Small intestine (tissue), 7 donors: ENCODE data around the gene NRP2. TPM values are rescaled to one million over a fixed set of nuclear protein-coding genes. Genes with fewer than 3 reads are reported as not detected.

Experiments
- DNase-seq, 2 donors: peaks; one replicate each; pipeline versions ENCODE4 v3.0.0 to v3.0.0-alpha.2; 2013
- FAIRE-seq: peaks from 2 replicates; lab custom pipeline; 2012; peaks lifted over from hg19 to GRCh38; lab: Jason Lieb, UNC
- H3K27ac ChIP-seq, 3 donors: one replicate each; pipeline ENCODE4 v1.5.1; 2013; ENCODE audit warnings: low read length in 2 of 3, mild to moderate bottlenecking in 2 of 3, control low read depth in 1 of 3, inconsistent platforms in 1 of 3, low read depth in 1 of 3, moderate library complexity in 1 of 3
- H3K27me3 ChIP-seq, 3 donors: one replicate each; pipeline ENCODE4 v1.6.1; 2013; ENCODE audit warnings: low read length in 3 of 3, inconsistent platforms in 1 of 3; ENCODE audit not compliant: control insufficient read depth in 3 of 3, insufficient read depth in 3 of 3
- H3K36me3 ChIP-seq, 3 donors: one replicate each; pipeline ENCODE4 v1.6.1; 2013; ENCODE audit warnings: low read length in 3 of 3, inconsistent platforms in 1 of 3, low read depth in 1 of 3, mild to moderate bottlenecking in 1 of 3, moderate library complexity in 1 of 3; ENCODE audit not compliant: control insufficient read depth in 3 of 3, insufficient read depth in 2 of 3
- H3K4me1 ChIP-seq, 3 donors: one replicate each; pipeline ENCODE4 v1.6.1; 2013; ENCODE audit warnings: low read length in 2 of 3, inconsistent platforms in 1 of 3, low read depth in 1 of 3, mild to moderate bottlenecking in 1 of 3, moderate library complexity in 1 of 3; ENCODE audit not compliant: control insufficient read depth in 3 of 3, insufficient read depth in 2 of 3
- H3K4me3 ChIP-seq, 3 donors: one replicate each; pipeline ENCODE4 v1.5.1; 2013; ENCODE audit warnings: low read length in 3 of 3, control low read depth in 1 of 3, inconsistent platforms in 1 of 3, low read depth in 1 of 3, mild to moderate bottlenecking in 1 of 3, moderate library complexity in 1 of 3
- H3K9me3 ChIP-seq, 2 donors: one replicate each; pipeline ENCODE4 v1.6.1; 2013; ENCODE audit warnings: low read depth in 1 of 2, low read length in 1 of 2; ENCODE audit not compliant: control insufficient read depth in 2 of 2, insufficient read depth in 1 of 2
- WGBS, 3 donors: extraction: QIAGEN DNeasy Blood & Tissue Kit; methylation state at CpG; one replicate each; pipeline ENCODE4 v1.1.7; 2013; 5-methylcytosine and 5-hydroxymethylcytosine counted together
- polyA plus RNA-seq, 4 donors: library from polyadenylated mRNA; stranded (reverse) in 3 of 4; unstranded in 1 of 4; fragments of 200-250 nt in 3 of 4; fragments of 120-200 nt in 1 of 4; gene quantifications; one replicate each; pipeline versions ENCODE4 v1.2.1 to v1.2.3, GENCODE V29; 2013
- donor health status: healthy with polysubstance abuse.
- donor health status: control.
- donor health status: control.
- donor health status: Bipolar disorder and iron deficiency.
- donor health status: healthy.

The NRP2 gene
- polyA plus RNA-seq, 4 donors: 0.81 to 9.6 (median 4.9) TPM

DNA sequence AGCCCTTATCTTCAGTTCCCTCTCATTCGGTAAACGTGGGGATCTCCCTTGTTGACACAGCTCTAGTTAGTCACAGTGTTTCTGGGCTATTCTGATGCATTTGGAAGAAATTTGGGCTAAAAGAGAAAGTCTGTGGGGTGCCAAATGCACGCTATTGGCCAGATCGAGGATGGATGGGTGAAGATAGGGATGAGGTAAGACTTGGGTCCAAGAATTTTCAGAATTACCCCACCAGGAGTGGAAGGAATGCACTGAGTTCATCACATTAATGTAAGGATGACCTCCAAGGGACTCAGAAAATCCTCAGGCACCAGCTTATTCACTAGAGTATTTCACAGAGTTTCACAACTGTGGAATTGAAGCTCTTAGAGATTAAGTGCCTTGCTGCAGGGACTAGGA lies 49.3 kb downstream of the NRP2 start:
- Histone ChIP-seq H3K4me1 (peaks cover 0 to 2% (median 0%) of the 10 kb centered on the region in 3 donors), H3K4me3 (no peak overlapping the region), H3K9me3 (no peaks in the 10 kb centered on the region), H3K36me3 (peaks cover 0 to 7% (median 0%) of the 10 kb centered on the region in 3 donors), H3K27me3 (no peaks in the 10 kb centered on the region), H3K27ac (no peak overlapping the region)
- DNase-seq: no peak
- WGBS, 3 donors: 57 to 69% (median 61%) methylated on average over 4 of the region's 4 CpGs
- FAIRE-seq: no peak

DNA sequence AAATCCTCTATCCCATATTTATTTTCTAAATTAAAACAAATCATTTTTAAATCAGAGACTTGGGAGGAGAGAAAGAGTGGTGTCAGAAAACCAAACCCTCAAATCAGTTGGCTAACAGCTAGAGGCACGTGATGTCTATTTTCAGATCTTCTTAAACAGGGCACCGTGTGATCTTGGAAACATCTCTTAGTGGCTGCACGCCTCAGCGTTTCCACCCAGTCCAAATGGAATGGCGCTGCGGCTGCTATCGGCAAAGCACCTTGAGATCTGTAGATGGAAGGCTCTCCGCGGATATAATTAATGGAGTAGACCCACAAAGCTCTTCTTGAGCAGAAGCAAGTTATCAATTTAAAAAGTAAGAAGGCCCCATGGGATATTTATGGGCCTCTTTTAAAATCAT lies 50.0 kb downstream of the NRP2 start:
- H3K4me3 ChIP-seq: no peak overlapping the region
- H3K36me3 ChIP-seq: peaks cover 0 to 7% (median 0%) of the 10 kb centered on the region in 3 donors
- DNase-seq: no peak
- H3K27me3 ChIP-seq: no peaks in the 10 kb centered on the region
- no peak overlapping the region for H3K27ac ChIP-seq
- H3K4me1 ChIP-seq: peaks cover 0 to 2% (median 0%) of the 10 kb centered on the region in 3 donors
- WGBS, 3 donors: 91 to 97% (median 94%) methylated on average over 9 of the region's 9 CpGs
- H3K9me3 ChIP-seq: no peaks in the 10 kb centered on the region
- FAIRE-seq: no peak

DNA sequence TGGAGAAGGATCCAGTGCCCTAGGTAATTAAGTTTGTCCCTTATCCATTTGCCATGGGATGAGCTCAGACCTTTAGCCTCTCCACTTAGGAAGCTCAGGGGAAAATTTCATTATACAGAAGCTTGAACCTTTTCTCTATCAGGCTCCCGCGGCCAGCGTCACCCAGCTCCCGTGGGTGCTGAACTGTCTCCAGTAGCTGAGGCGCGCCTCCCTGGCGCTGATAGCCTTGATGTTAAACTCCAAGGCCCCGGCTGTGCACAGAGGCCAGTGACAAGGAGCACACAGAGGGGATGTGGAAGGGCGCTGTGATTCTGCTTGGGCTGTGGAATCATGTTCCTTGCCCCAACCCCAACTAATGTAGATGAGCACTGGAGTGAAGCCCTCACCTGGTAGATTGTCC lies 50.8 kb downstream of the NRP2 start:
- H3K36me3 ChIP-seq: peaks cover 0 to 2% (median 0%) of the 10 kb centered on the region in 3 donors
- H3K4me3 ChIP-seq: no peak overlapping the region
- 83 to 92% (median 88%) methylated on average over 9 of the region's 9 CpGs for WGBS, 3 donors
- no peaks in the 10 kb centered on the region for H3K9me3 ChIP-seq
- peaks cover 0 to 2% (median 0%) of the 10 kb centered on the region in 3 donors for H3K4me1 ChIP-seq
- DNase-seq (no peak), FAIRE-seq (no peak)
- H3K27me3 ChIP-seq: no peaks in the 10 kb centered on the region
- H3K27ac ChIP-seq: no peak overlapping the region

- DNase-seq: no peak
- H3K9me3 ChIP-seq: no peaks in the 10 kb centered on the region
- H3K4me3 ChIP-seq: no peak overlapping the region
- no peak for FAIRE-seq
- WGBS, 3 donors: 81 to 92% (median 90%) methylated on average over 14 of the region's 14 CpGs
- peaks cover 0 to 6% (median 2%) of the 10 kb centered on the region in 3 donors for H3K4me1 ChIP-seq
- H3K36me3 ChIP-seq: peaks cover 0 to 2% (median 0%) of the 10 kb centered on the region in 3 donors
- H3K27me3 ChIP-seq: no peaks in the 10 kb centered on the region
- no peak overlapping the region for H3K27ac ChIP-seq
Observed at GRCh38 chr2:205733648-205734047, 51.3 kb downstream of the NRP2 start.

- peaks cover 2 to 7% (median 5%) of the 10 kb centered on the region in 3 donors for H3K4me1 ChIP-seq
- WGBS, 3 donors: 69 to 78% (median 74%) methylated on average over 6 of the region's 6 CpGs
- no peak overlapping the region for H3K4me3 ChIP-seq
- no peak overlapping the region for H3K27ac ChIP-seq
- no peaks in the 10 kb centered on the region for H3K27me3 ChIP-seq
- no peaks in the 10 kb centered on the region for H3K9me3 ChIP-seq
- no peaks in the 10 kb centered on the region for H3K36me3 ChIP-seq
- DNase-seq: no peak
- no peak for FAIRE-seq
Observed at GRCh38 chr2:205734436-205735037, 52.2 kb downstream of the NRP2 start.

- H3K4me1 ChIP-seq: peaks cover 2 to 7% (median 5%) of the 10 kb centered on the region in 3 donors
- peak in 1 of 2 donors; percentile 50 for DNase-seq
- peak overlapping the region in 1 of 3 donors; percentile 45 for H3K27ac ChIP-seq
- 67 to 71% (median 69%) methylated on average over 15 of the region's 15 CpGs for WGBS, 3 donors
- H3K36me3 ChIP-seq: peaks cover 0 to 10% (median 0%) of the 10 kb centered on the region in 3 donors
- no peak for FAIRE-seq
- H3K27me3 ChIP-seq: no peaks in the 10 kb centered on the region
- no peaks in the 10 kb centered on the region for H3K9me3 ChIP-seq
- no peak overlapping the region for H3K4me3 ChIP-seq
Observed at GRCh38 chr2:205738117-205738968, 56.0 kb downstream of the NRP2 start.

DNA sequence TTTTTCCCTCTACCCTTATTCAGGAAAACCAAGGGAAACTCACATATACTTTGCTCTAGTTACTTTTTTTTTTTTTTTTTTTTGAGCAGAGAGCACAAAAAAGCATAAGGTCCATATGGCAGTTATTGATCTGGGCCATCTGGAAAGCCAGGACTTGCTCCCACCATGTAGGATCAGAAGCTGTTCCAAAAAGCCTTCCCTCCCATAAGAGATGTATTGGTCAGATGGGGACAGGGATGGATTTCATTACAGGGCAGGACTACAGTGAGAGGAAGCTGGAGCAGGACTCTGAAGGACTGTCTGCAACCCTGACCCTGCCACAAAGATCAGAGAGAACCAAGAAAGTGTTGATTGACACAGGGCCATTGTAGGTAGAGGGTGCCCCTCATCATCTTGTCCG lies 57.3 kb downstream of the NRP2 start:
- H3K4me3 ChIP-seq: no peak overlapping the region
- H3K27ac ChIP-seq: no peak overlapping the region
- peaks cover 2 to 9% (median 4%) of the 10 kb centered on the region in 3 donors for H3K4me1 ChIP-seq
- no peaks in the 10 kb centered on the region for H3K9me3 ChIP-seq
- no peaks in the 10 kb centered on the region for H3K27me3 ChIP-seq
- H3K36me3 ChIP-seq: peaks cover 0 to 10% (median 0%) of the 10 kb centered on the region in 3 donors
- 91 to 95% (median 95%) methylated on average over 1 of the region's 1 CpG for WGBS, 3 donors
- DNase-seq: no peak
- no peak for FAIRE-seq

- Histone ChIP-seq H3K4me1 (peaks cover 4 to 9% (median 4%) of the 10 kb centered on the region in 3 donors), H3K27me3 (no peaks in the 10 kb centered on the region), H3K27ac (no peak overlapping the region), H3K9me3 (no peaks in the 10 kb centered on the region), H3K4me3 (no peak overlapping the region), H3K36me3 (peaks cover 0 to 10% (median 0%) of the 10 kb centered on the region in 3 donors)
- FAIRE-seq: no peak
- WGBS, 3 donors: 94 to 97% (median 96%) methylated on average over 8 of the region's 8 CpGs
- no peak for DNase-seq
Observed at GRCh38 chr2:205740381-205740780, 58.1 kb downstream of the NRP2 start.
